GM21576 (cell line): Measurements from ENCODE around the gene TNFSF13B.
"Not testable (repeated sequence)": the region's sequence is repeated elsewhere in the genome, so short reads cannot be mapped to it uniquely, and the experiment has no call there.

Experiments
- ATAC-seq: cut with Tn5 transposase; IDR thresholded peaks from one replicate; pipeline ENCODE4 v1.9.1; 2021; ENCODE audit warnings: mild to moderate bottlenecking, moderate library complexity; ENCODE audit not compliant: unreplicated experiment

The TNFSF13B gene

GRCh38 chr13:108278466-108278865 is 8.9 kb downstream of the TNFSF13B start:
- ATAC-seq = no peak

GRCh38 chr13:108281901-108282300 is 12.4 kb downstream of the TNFSF13B start:
- ATAC-seq = no peak

- ATAC-seq = no peak
Measured at GRCh38 chr13:108283110-108283509, 13.6 kb downstream of the TNFSF13B start.

DNA sequence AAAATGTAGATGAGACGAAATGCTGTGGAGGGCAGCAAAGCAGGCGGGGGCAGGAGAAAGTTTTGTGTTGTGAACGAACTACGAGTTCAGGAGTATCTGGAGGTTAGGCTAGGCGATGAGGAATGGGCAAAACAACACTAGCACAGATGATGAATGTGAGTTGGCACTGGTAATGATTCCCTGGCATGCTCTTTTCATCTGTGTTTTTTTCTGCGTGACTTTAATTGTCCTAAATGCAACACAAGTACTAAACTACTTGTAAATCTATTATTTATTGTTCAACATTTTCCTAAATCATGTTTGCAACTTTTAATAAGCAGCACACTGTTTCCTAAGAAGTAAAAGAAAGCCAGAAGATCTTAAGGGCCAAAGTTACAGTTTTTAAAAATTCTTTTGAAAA is 19.2 kb downstream of the TNFSF13B start:
- no peak for ATAC-seq

- ATAC-seq = no peak
Measured at GRCh38 chr13:108289819-108290218, 20.3 kb downstream of the TNFSF13B start.

GRCh38 chr13:108297114-108297513 is 27.6 kb downstream of the TNFSF13B start:
- no peak for ATAC-seq

DNA sequence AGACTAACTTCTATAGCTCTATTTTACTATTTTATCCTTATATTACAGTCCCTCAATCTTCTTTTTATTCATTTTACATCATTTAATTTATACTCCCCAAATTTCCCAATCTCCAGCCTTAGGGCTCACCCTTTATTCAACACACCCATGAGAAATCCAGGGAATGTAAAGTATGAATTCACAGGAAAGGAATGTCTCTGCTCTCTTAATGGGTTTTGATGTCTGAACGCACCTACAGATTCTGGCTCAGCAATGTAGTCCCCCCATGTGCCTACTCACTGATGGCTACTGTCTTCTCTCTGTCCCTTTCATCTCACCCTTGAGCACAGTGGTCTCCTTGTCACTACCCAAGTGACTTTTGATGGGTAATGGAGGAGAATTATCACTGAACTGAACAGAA is 32.8 kb downstream of the TNFSF13B start:
- no peak for ATAC-seq

- no peak for ATAC-seq
Measured at GRCh38 chr13:108304170-108305016, 34.9 kb downstream of the TNFSF13B start.

DNA sequence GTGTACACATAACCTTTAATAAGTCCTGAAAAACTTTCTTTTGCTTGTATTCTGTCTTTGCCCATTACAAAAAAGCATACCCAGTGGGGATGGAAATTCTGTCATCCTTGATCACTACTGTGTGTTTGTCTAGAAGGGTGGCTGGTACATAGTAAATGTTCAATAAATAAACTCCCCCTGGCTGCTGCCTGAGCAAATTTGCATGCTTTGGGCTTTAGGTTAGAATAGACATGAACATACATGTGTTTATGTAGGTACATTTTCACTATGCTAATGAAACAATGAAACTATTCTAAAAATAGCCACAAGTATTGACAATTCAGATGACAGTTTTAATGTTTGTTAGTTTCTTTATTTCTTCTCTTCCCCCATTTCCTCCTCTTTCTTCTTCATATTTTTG is 36.1 kb downstream of the TNFSF13B start:
- peak; percentile 51 for ATAC-seq

DNA sequence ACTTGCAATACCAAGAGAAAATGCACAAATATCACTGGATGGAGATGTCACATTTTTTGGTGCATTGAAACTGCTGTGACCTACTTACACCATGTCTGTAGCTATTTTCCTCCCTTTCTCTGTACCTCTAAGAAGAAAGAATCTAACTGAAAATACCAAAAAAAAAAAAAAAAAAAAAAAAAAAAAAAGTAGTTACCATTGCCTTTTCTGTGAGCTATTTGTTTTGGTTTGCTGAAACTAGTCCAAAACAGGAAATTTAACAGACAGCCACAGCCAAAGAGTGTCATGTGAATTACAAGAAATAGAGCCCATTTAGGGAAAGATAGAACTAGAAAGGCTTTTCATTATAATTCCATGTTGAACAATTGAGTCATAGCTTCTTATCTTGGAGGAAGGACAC is 37.3 kb downstream of the TNFSF13B start:
- no peak for ATAC-seq

GRCh38 chr13:108311596-108311995 is 42.1 kb downstream of the TNFSF13B start:
- not testable (repeated sequence) for ATAC-seq

- ATAC-seq = no peak
Measured at GRCh38 chr13:108313382-108313781, 43.9 kb downstream of the TNFSF13B start.

DNA sequence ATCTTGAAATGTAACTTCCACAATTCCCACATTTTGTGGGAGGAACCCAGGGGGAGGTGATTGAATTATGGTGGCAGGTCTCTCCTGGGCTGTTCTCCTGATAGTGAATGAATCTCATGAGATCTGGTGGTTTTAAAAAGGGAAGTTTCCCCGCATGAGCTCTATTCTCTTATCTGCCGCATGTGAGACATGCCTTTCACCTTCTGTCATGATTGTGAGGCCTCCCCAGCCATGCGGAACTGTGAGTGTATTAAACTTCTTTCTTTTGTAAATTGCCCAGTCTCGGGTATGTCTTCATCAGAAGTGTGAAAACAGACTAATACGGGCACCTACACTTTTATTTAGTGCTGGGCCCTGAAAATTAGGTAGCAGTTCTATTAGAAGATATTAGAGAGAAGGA is 45.8 kb downstream of the TNFSF13B start:
- ATAC-seq = peak; percentile 74

GRCh38 chr13:108315991-108316390 is 46.5 kb downstream of the TNFSF13B start:
- ATAC-seq = no peak

GRCh38 chr13:108316413-108316812 is 46.9 kb downstream of the TNFSF13B start:
- no peak for ATAC-seq

DNA sequence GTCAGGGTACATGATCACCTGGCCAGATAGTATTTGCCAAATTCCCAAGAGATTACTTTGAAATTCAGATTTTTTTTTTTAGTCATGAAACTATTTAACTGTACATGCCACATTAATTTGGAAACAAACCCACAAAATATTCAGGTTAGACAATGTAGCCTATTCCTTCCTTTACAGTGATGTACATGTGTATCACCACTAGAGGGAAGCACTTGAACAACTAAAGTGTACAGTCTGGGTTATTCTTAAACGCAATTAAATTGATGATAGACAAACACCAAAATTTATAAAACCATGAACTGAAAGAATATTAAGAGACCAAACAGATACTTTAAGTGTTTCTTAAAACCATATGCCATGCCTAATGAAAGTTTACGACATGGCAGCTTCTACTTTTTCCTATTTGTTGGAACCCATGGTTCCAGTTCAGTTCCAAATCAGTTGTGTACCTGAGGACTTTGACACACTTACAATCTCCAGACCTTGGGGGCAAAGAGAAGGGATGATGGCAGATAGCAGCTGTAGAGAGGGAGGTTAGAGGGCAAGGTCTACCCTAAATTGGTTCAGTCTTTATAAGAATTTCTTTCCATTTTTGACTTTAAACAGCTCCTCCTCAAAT is 52.8 kb downstream of the TNFSF13B start:
- peak; percentile 80 for ATAC-seq

GRCh38 chr13:108323031-108323430 is 53.5 kb downstream of the TNFSF13B start:
- no peak for ATAC-seq

DNA sequence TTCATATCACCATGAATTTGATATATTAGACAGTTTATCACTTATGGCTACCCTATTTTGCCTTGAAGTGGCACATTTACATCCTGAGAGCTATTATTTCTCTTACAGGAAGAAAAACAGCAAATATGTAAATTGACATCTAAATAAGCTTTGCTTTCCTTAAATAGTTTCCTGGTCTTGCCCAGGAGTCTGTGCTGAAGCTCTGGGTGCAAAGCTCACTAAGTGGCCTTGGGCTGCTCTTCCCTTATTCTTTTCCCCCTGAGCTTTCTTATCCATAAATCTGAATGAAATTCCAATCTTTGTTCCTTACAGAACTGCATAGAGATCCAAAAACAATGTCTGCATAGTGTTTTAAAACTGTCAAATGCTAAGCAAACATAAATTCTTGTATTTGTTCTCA is 56.3 kb downstream of the TNFSF13B start:
- no peak for ATAC-seq

DNA sequence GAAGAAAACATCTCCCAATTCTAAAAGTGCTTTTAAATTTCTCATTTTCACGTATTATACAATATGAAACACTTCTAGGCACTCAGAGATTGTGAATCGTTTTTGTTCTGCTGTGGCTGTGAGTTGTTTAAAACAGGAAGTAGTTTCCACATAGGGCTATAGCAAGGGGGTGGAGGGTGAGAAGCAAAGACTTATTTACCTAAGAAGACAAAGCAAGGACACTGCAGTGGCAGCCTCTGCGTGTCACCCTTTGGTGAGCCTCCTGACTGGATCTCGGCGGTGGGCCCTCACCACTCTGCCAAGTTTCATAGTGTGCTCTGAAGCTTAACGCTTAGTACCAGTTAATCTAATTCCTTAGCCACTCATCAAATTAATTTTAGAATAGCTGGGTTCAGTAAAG is 56.8 kb downstream of the TNFSF13B start:
- ATAC-seq = peak; percentile 91

DNA sequence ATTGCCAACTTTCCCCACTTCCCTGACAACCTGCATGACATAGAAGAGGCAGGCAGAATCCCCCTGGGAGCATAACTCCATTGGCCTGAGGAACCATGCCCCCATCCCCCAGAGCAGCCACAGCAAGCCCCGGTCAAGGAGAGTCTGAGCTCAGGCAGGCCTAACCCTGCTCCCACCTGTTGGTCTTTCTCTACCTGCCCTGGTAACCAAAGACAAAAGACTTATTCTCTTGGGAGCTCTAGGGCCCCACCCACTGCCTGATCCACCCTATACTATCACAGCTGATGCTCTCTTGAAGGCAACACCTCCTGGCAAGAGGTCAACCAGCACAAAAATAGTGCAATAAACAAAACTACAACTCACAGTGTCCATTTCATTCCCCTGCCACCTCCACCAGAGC is 59.3 kb downstream of the TNFSF13B start:
- no peak for ATAC-seq

DNA sequence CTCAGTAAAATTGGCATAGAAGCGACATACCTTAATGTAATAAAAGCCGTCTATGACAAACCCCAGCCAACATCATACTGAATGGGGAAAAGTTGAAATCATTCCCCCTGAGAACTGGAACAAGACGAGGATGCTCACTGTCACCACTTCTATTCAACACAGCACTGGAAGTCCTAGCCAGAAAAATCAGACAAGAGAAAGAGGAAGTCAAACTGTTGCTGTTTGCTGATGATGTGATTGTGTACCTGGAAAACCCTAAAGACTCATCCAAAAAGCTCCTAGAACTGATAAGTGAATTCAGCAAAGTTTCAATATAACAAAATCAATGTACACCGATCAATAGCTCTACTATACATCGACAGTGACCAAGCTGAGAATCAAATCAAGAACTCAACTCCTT is 63.3 kb downstream of the TNFSF13B start:
- ATAC-seq = no peak
